ENCODE results near the gene SETD1A. TPM values are rescaled to one million over a fixed set of nuclear protein-coding genes. Genes with fewer than 3 reads are reported as not detected.

The SETD1A gene
- total and polyA plus RNA-seq, 9 of the 15 experiments (the other 6 are each of a cell fraction or from before 2014, with no cell fraction given), result 0.08 to 36.0 (median 4.2) TPM

DNA sequence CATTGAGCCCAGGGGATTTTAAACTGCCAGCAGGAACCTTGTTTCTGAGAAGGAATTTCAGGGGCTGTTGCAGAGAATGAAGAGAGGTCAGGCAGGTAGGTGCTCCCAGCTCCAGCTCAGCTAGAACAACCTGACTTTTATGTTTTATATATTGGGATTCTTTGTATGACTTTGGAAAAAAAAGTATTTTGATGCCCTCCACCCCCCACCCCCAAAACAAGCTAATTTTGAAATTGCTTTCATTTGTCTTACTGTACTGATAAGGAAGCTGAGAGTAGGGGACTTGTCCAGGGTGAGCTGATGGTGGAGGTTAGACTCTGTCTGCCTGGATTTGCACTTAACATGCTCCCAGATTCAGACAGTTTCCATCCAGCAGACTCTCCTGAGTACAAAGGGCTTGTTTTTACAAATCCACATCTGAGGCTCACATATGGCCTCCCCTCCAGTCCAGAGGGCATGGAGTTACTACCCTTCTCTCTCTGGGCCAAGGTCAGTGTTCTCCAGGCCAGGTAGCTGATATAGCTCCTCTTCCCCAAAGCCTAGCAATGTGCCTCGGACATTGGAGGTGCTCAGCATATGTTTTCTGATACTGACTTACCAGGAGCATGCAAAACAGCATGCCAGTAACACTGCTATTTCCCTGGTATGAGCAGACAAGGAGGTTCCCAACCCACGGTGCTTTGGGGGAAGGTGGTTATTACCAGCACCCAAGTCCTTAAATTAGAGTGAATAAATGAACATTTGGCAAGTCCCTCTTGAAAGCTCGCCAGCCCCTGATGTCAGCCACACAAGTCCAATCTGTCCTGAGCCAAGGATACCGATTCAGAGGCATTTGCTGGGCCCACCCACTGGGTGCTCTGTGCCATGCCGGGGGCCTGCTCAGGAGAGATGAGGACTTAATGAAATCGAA, 41.6 kb downstream of the SETD1A start (continued):
- TF ChIP-seq, protein P1, sequence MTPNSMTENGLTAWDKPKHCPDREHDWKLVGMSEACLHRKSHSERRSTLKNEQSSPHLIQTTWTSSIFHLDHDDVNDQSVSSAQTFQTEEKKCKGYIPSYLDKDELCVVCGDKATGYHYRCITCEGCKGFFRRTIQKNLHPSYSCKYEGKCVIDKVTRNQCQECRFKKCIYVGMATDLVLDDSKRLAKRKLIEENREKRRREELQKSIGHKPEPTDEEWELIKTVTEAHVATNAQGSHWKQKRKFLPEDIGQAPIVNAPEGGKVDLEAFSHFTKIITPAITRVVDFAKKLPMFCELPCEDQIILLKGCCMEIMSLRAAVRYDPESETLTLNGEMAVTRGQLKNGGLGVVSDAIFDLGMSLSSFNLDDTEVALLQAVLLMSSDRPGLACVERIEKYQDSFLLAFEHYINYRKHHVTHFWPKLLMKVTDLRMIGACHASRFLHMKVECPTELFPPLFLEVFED (CRISPR knock-in tag; conservative IDR thresholded peaks at IDR 0.05), result no peak
- TF ChIP-seq RAD21 (CRISPR knock-in tag; conservative IDR thresholded peaks at IDR 0.05 in 1 of 2, IDR thresholded peaks at IDR 0.05 in 1 of 2), result no peak

DNA sequence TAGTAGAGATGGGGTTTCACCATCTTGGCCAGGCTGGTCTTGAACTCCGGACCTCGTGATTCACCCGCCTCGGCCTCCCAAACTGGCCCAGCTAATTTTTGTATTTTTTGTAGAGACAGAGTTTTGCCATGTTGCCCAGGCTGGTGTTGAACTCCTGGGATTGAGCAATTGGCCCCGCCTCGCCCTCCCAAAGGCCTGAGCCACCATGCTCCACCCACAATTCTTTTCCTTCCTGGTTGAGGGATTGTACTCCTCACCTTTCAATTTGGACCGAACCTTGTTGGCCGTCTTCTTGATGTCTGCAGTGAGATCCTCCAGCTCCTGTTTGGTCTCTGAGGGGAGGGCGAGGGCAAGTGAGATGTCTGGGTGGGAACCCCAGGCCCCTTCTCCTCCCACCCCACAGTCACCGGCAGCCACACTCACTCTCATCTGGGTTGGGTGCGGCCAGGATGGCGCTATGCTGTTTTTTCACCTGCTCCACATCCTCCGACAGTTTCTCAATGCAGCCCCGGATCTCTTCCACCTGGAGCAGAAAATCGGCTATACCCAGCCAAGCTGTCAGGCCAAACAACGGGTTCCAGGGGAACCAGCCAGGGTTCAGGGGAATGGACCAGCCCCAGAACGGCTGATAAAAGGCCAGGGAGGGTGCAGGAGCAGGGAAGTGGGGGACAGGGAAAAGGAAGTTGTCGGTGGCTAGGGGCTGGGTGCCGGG, 43.3 kb downstream of the SETD1A start:
- FAIRE-seq, result no peak
- H3K9ac ChIP-seq (ENCODE audit: insufficient read depth in 1 of 2, low read depth in 2 of 2, low read length in 2 of 2), result 0 out of 4 replicates have a peak overlapping the region, but pooled peaks of 1 of the 2 experiments have one; percentile 7
- intact Hi-C loops (cut with micrococcal nuclease) (no loop called here), in situ Hi-C loops (cut with MboI) (no loop called here)
- BruUV-seq (replicated peaks), result no TSS peak
- ChIA-PET POLR2A (interaction anchor here (1.0 to 1.1 kb wide), 2 partner anchors 179 to 180 kb away, joined by 5 read pairs; partner anchors contain the start of gene FUS), CTCF (ENCODE audit: low intra/inter-chr PET ratio) (interaction anchor here (0.7 kb wide), 1 partner anchor 459 kb away, joined by 3 read pairs; no protein-coding TSS in a partner anchor)
- no peaks in the 10 kb centered on the region for H3K36me3 ChIP-seq (ENCODE audit: control insufficient read depth, insufficient read depth, low read length)
- no peak for ATAC-seq
- peaks cover 3% of the 10 kb centered on the region; the same call in 2 of the 3 replicates for H3K79me2 ChIP-seq (ENCODE audit: control insufficient read depth, insufficient read depth, low read length)
- no peaks in the 10 kb centered on the region for H4K20me1 ChIP-seq (replicated peaks; ENCODE audit: control insufficient read depth, insufficient read depth, low read length)
- H3K4me3 ChIP-seq, result no peak overlapping the region
- H3K9me3 ChIP-seq (replicated peaks; ENCODE audit: control insufficient read depth, insufficient read depth, low read depth, low read length), result no peaks in the 10 kb centered on the region
- no peaks in the 10 kb centered on the region for H3K9me1 ChIP-seq (ENCODE audit: control insufficient read depth, insufficient read depth, low read length)
- WGBS (ENCODE audit: insufficient coverage, low coverage, missing lambda C conversion rate), result 75% methylated on average over 19 of the region's 19 CpGs
- TF ChIP-seq CEBPB (tag; IDR thresholded peaks at IDR 0.05) (peak; percentile 54; the same call in 1 of the 2 replicates), ZFP36 (IDR thresholded peaks at IDR 0.05; ENCODE audit: low read depth, low read length, partially characterized antibody) (no peak)
- no peak overlapping the region for H3K4me2 ChIP-seq (ENCODE audit: insufficient read depth, low read length)
- H3K27me3 ChIP-seq (ENCODE audit: control insufficient read depth in 2 of 2, insufficient read depth in 2 of 2, low read length in 2 of 2), result no peaks in the 10 kb centered on the region
- peak overlapping the region; percentile 28; the same call in 1 of the 2 replicates for H2AFZ ChIP-seq (ENCODE audit: low read depth, low read length)
- DNase-seq (ENCODE audit: extremely low read depth in 1 of 4, low spot score in 3 of 4), result no peak
- H3K27ac ChIP-seq (ENCODE audit: extremely low read depth, low read depth, low read length), result no peak overlapping the region
- H3K4me1 ChIP-seq (replicated peaks in 1 of 2; ENCODE audit: control insufficient read depth in 2 of 2, insufficient read depth in 2 of 2, low read length in 2 of 2), result peaks cover 39 to 46% of the 10 kb centered on the region in 2 experiments
